Gastroesophageal sphincter (tissue), 3 donors: ENCODE results near the gene KCNK4.

ENCODE experiments used
- EP300 ChIP-seq: sonication (generic); formaldehyde crosslinking; IDR thresholded peaks from one replicate; pipeline ENCODE4 v1.6.1; 2017; ENCODE audit warnings: antibody characterized with exemption, mild to moderate bottlenecking
- POLR2A ChIP-seq, 2 donors: fragments of 450-650 bp; IDR thresholded peaks; one replicate each; pipeline ENCODE4 v1.6.1; 2017; ENCODE audit warnings: antibody characterized with exemption in 2 of 2, mild to moderate bottlenecking in 2 of 2, moderate library complexity in 1 of 2
- TF ChIP-seq, protein P1 (sequence below), 4 experiments: fragments of 200-600 bp in 2 of 4; fragments of 450-650 bp in 2 of 4; sonication (generic) in 1 of 4; IDR thresholded peaks; one replicate each; pipeline ENCODE4 v1.5.1; 2017 to 2019; ENCODE audit warnings: antibody characterized with exemption in 4 of 4, mild to moderate bottlenecking in 2 of 4, moderate library complexity in 2 of 4

DNA sequence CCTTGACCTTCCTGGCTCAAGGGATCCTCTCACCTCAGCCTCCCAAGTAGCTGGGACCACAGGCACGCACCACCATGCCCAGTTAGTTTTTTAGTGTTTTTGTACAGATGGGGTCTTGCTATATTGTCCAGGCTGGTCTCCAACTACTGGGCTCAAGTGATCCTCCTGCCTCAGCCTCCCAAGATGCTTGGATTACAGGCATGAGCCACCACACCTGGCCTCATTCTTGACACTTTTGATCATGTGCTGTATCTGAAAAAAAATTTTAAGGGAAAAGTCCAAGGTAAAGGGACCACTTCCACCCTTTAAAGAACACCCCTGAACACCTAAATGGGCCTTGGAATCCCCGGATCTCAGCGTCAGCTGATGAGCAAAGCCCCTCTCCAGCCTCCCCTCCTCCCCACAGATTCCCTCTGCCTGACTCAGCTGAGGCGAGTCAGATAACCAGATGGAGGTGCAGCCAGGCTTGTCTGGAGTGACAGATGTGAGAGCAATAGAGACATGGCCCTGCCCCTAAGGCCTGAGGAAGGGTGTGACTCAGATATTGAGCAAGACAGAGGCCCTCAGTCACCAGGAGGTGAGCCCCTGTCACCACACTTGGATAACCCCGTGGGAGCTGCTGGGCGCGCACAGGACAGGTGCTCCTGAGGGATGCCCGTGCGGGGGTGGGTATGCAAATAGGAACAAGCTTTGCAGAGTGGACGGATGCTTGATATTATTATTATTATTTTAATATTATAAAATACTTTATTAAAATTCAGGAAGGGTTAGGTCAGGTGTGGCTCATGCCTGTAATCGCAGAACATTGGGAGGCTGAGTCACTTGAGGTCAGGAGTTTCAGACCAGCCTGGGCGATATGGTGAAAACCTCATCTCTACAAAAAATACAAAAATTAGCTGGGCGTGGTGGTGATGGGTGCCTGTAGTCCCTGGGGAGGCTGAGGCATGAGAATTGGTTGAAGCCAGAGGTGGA, 43.9 kb downstream of the KCNK4 start:
- TF ChIP-seq POLR2A (IDR thresholded peaks at IDR 0.05), result no peak
- TF ChIP-seq, protein P1, sequence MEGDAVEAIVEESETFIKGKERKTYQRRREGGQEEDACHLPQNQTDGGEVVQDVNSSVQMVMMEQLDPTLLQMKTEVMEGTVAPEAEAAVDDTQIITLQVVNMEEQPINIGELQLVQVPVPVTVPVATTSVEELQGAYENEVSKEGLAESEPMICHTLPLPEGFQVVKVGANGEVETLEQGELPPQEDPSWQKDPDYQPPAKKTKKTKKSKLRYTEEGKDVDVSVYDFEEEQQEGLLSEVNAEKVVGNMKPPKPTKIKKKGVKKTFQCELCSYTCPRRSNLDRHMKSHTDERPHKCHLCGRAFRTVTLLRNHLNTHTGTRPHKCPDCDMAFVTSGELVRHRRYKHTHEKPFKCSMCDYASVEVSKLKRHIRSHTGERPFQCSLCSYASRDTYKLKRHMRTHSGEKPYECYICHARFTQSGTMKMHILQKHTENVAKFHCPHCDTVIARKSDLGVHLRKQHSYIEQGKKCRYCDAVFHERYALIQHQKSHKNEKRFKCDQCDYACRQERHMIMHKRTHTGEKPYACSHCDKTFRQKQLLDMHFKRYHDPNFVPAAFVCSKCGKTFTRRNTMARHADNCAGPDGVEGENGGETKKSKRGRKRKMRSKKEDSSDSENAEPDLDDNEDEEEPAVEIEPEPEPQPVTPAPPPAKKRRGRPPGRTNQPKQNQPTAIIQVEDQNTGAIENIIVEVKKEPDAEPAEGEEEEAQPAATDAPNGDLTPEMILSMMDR (IDR thresholded peaks at IDR 0.05), result no peak
- no peak for TF ChIP-seq EP300
